ENCODE results near the gene SBK2. TPM values are rescaled to one million over a fixed set of nuclear protein-coding genes. Genes with fewer than 3 reads are reported as not detected.
"Not testable (repeated sequence)": the region's sequence is repeated elsewhere in the genome, so short reads cannot be mapped to it uniquely, and the experiment has no call there.

The SBK2 gene
- total RNA-seq, 4 donors from 2014 or later: 1.5 to 3.0 (median 1.6) TPM; not detected in 1

- H3K36me3 ChIP-seq: peaks cover 0 to 13% of the 10 kb centered on the region in 2 donors
- H3K27ac ChIP-seq: peak overlapping the region; percentile 96 to 100 (median 98)
- H3K4me3 ChIP-seq: peak overlapping the region; percentile 92 to 98 (median 96)
- no peaks in the 10 kb centered on the region for H3K9me3 ChIP-seq
- ATAC-seq: no peak
- peaks cover 3 to 19% of the 10 kb centered on the region in 2 donors for H3K4me1 ChIP-seq
- in situ Hi-C loops (cut with MboI; ENCODE audit: low sequenced_read_pairs in 4 of 4): no loop called here
- no peak for TF ChIP-seq CTCF (IDR thresholded peaks at IDR 0.05 in 4 of 5, conservative IDR thresholded peaks at IDR 0.05 in 1 of 5)
- TF ChIP-seq POLR2A (IDR thresholded peaks at IDR 0.05): no peak
- no peak for DNase-seq
- intact Hi-C loops (cut with DNase I; ENCODE audit: low total_unique reads): no loop called here
- no peaks in the 10 kb centered on the region for H3K27me3 ChIP-seq
These were observed 42.1 kb upstream of the SBK2 start for GRCh38 chr19:55578761-55579747.

- in situ Hi-C loops (cut with MboI; ENCODE audit: low sequenced_read_pairs in 4 of 4) (no loop called here), intact Hi-C loops (cut with DNase I; ENCODE audit: low total_unique reads) (no loop called here)
- TF ChIP-seq POLR2A (IDR thresholded peaks at IDR 0.05): no peak
- no peak for TF ChIP-seq CTCF (IDR thresholded peaks at IDR 0.05 in 4 of 5, conservative IDR thresholded peaks at IDR 0.05 in 1 of 5)
- H3K27ac ChIP-seq: no peak overlapping the region
- DNase-seq: no peak
- H3K36me3 ChIP-seq: peaks cover 0 to 13% of the 10 kb centered on the region in 2 donors
- H3K4me1 ChIP-seq: peaks cover 3 to 19% of the 10 kb centered on the region in 2 donors
- no peaks in the 10 kb centered on the region for H3K9me3 ChIP-seq
- no peak for ATAC-seq
- H3K4me3 ChIP-seq: no peak overlapping the region
- H3K27me3 ChIP-seq: no peaks in the 10 kb centered on the region
These were observed 41.3 kb upstream of the SBK2 start for GRCh38 chr19:55578031-55578760.

GRCh38 chr19:55576746-55577145 is 39.8 kb upstream of the SBK2 start:
- intact Hi-C loops (cut with DNase I; ENCODE audit: low total_unique reads) (no loop called here), in situ Hi-C loops (cut with MboI; ENCODE audit: low sequenced_read_pairs in 4 of 4) (no loop called here)
- ATAC-seq: no peak
- Histone ChIP-seq H3K27ac (no peak overlapping the region), H3K27me3 (no peaks in the 10 kb centered on the region), H3K4me1 (peaks cover 3 to 16% of the 10 kb centered on the region in 2 donors), H3K36me3 (peaks cover 0 to 13% of the 10 kb centered on the region in 2 donors), H3K9me3 (no peaks in the 10 kb centered on the region), H3K4me3 (no peak overlapping the region)
- TF ChIP-seq CTCF (IDR thresholded peaks at IDR 0.05 in 4 of 5, conservative IDR thresholded peaks at IDR 0.05 in 1 of 5) (no peak), POLR2A (IDR thresholded peaks at IDR 0.05) (no peak)
- no peak for DNase-seq

GRCh38 chr19:55573929-55574328 is 37.0 kb upstream of the SBK2 start:
- DNase-seq; H3K4me1 ChIP-seq; H3K9me3 ChIP-seq; H3K27ac ChIP-seq; in situ Hi-C loops (cut with MboI; ENCODE audit: low sequenced_read_pairs in 4 of 4); intact Hi-C loops (cut with DNase I; ENCODE audit: low total_unique reads); ATAC-seq; H3K4me3 ChIP-seq; H3K27me3 ChIP-seq: not testable (repeated sequence)
- H3K36me3 ChIP-seq: peaks cover 0 to 13% of the 10 kb centered on the region in 2 donors

GRCh38 chr19:55569477-55569876 is 32.5 kb upstream of the SBK2 start:
- intact Hi-C loops (cut with DNase I; ENCODE audit: low total_unique reads); ATAC-seq; H3K36me3 ChIP-seq: not testable (repeated sequence)

More at GRCh38 chr19:55569477-55569876, 32.5 kb upstream of the SBK2 start:
- DNase-seq; H3K27ac ChIP-seq; H3K4me3 ChIP-seq; H3K27me3 ChIP-seq; in situ Hi-C loops (cut with MboI; ENCODE audit: low sequenced_read_pairs in 4 of 4); H3K9me3 ChIP-seq; H3K4me1 ChIP-seq: not testable (repeated sequence)

Measured in gastrocnemius medialis (tissue), 4 donors.